Gastrocnemius medialis (tissue), 4 donors: ENCODE measurements around the gene FLNB.

ENCODE experiments used
- POLR2A ChIP-seq, 2 donors: fragments of 450-650 bp; IDR thresholded peaks; one replicate each; pipeline ENCODE4 v1.6.1; 2017; ENCODE audit warnings: antibody characterized with exemption in 2 of 2, mild to moderate bottlenecking in 2 of 2, moderate library complexity in 2 of 2
- TF ChIP-seq, protein P1 (sequence below), 5 experiments: fragments of 450-650 bp in 3 of 5; fragments of 200-600 bp in 2 of 5; sonication (generic) in 2 of 5; IDR thresholded peaks in 4 of 5; conservative IDR thresholded peaks in 1 of 5; 1 replicate in 4 of 5; 2 replicates in 1 of 5; pipeline ENCODE4 v1.5.1; 2016 to 2019; ENCODE audit warnings: antibody characterized with exemption in 5 of 5, mild to moderate bottlenecking in 3 of 5, moderate library complexity in 3 of 5

DNA sequence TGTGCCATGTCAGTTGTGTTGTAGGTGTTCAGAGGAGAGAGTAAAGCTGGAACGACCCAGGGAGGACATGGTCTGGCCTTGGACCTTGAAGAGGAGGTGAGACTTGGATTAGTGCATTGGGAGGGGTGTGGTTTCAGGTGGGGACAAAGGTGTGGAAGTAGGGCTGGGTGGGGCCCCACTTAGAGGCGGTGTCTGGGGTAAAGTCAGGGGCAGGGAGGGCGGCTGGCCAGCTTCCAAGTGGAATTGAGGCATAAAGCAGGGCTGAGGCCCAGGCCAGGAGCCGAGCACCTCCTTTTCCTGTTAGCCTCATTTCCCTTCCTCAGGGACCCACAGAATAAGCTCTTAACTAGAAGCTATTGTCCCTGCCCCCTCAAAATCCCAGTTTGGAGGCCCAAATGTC, 36.2 kb upstream of the FLNB start:
- TF ChIP-seq, protein P1, sequence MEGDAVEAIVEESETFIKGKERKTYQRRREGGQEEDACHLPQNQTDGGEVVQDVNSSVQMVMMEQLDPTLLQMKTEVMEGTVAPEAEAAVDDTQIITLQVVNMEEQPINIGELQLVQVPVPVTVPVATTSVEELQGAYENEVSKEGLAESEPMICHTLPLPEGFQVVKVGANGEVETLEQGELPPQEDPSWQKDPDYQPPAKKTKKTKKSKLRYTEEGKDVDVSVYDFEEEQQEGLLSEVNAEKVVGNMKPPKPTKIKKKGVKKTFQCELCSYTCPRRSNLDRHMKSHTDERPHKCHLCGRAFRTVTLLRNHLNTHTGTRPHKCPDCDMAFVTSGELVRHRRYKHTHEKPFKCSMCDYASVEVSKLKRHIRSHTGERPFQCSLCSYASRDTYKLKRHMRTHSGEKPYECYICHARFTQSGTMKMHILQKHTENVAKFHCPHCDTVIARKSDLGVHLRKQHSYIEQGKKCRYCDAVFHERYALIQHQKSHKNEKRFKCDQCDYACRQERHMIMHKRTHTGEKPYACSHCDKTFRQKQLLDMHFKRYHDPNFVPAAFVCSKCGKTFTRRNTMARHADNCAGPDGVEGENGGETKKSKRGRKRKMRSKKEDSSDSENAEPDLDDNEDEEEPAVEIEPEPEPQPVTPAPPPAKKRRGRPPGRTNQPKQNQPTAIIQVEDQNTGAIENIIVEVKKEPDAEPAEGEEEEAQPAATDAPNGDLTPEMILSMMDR (IDR thresholded peaks at IDR 0.05 in 4 of 5, conservative IDR thresholded peaks at IDR 0.05 in 1 of 5): no peak
- no peak for TF ChIP-seq POLR2A (IDR thresholded peaks at IDR 0.05)
